Stimulated activated CD4-positive, alpha-beta T cell treated with anti-CD3 and anti-CD28 coated beads, Interleukin-4, amount 100 ng/mL, for 4 hours (primary cell): ENCODE measurements around the gene DNM3.
A peak's percentile ranks its signal among the peaks of the same experiment; 100 is the strongest.
"Not testable (repeated sequence)": the region's sequence is repeated elsewhere in the genome, so short reads cannot be mapped to it uniquely, and the experiment has no call there.

Experiments
- DNase-seq, 2 experiments: peaks; one replicate each; pipeline ENCODE4 v3.0.0-alpha.2; 2020

Gene DNM3

GRCh38 chr1:172405912-172406311 lies 564.6 kb downstream of the DNM3 start:
- DNase-seq = no peak

DNA sequence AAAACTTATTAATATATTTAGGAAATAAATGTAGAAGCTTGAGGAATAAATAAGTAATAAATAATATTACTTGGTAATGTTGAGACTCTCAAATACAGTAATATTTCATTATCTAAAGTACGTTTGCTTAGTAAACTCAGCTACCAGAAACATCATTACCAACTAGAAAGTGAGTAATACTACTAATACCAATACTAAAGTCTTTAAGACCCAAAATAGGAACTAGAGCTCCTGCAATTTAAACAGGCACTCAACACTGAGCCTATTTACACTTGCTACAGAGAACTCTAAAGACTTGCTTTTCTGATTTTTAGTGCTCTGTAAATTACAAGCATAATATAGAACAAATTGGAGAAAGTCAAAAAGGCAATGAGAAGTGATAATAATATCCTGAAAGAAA lies 565.7 kb downstream of the DNM3 start:
- no peak for DNase-seq

DNA sequence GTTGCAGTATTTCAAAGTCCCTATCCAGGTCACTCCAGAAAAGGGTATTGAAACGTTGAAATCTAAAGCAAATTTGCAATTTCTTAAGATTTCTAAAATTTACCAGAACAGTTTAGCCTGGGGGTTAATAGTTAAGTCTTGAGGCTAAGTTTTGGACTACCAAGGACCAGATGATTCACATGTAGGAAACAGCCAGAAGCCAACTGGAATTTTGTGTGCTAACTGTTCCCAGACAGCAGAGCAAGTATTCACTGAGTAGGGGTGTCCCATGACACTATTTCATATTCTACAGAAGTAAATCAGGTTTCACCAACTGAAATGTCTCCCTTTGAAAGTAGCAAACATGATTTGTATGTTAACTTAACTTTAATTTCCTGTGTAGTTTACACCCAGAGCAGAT lies 567.7 kb downstream of the DNM3 start:
- no peak for DNase-seq

DNA sequence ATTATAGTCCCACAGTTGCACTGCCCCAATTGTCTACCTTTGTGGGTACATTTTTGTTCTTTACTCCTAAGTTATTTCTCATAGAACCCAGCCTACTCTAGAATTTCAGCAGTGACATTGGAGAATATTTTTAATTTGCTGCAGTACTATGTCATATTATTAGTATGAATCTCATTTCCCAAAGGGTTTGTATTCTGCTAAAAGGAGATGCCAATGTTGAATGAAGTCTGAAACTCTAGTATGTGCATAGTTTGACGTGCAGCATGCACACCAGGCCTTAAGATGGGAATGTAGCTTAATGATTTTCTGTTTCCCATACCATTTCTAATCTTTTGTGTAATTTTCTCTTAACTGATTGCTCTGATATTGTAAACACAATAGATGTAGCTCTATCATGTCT lies 568.7 kb downstream of the DNM3 start:
- DNase-seq = no peak

DNA sequence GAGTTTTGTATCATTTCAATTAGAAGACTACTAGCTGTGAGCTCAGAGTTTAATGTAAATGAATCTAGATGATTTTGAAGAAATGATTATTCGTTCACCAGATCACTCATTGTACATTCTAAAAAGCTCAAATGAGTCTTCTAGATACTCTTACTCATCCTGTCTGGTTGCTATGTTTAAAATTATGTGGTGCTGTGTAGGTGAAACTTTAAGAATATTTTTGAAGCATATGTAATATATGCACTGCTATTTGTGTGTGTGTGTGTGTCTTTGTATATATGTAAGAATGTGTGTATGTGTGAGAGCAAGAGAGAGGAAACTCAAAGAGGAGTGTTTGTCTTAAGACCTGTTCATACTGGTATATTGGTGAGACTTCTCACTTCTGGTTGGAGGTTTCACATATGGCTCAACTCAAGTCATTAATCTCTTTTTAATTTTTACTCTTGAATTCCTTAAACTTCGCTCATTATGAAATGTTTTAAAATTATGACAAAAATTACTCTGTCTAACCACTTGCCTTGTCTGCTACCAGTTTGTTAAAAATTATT lies 570.6 kb downstream of the DNM3 start:
- DNase-seq = no peak

DNA sequence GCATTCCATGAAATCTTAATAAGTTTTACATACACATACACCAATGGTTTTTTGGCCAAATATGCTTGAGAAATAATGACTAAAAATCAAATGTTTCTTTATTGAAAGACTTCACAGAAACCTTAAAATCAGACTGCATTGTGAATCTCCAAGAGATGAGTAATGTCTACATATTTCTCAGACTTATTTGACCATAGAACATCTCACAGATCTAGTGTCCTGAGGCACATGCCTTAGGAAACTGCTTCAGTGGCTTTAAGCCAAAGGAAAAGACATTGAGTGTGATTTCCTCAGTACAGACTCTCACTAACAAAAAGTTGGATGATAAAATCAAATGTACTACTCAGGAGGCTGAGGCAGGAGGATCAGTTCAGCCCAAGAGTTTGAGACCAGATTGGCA lies 573.0 kb downstream of the DNM3 start:
- no peak for DNase-seq

DNA sequence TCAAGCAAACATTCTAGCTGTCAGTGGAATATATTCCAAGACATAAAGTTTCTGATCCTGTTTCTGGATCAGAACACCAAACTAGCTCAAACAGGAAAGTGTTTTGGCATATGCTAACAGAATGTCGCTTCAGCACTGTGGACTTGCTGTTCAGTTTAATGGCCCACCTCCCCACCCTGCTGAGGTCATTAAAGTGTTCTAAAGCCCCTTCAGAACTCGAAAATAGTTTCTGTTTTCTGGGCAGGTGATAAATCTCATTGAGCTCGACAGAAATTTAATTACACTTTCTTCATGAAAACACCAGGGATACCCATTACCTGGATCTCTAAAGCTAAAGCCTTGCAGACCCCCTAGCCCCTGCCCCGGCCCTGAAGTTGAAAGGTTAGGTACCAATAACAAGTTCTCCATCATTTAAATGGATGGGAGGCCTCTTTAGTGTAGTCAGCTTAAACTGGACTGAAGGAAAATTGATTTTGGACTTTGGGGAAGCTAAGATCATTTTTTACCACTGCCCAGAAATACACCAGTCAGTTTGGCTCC lies 575.3 kb downstream of the DNM3 start:
- DNase-seq = no peak

DNA sequence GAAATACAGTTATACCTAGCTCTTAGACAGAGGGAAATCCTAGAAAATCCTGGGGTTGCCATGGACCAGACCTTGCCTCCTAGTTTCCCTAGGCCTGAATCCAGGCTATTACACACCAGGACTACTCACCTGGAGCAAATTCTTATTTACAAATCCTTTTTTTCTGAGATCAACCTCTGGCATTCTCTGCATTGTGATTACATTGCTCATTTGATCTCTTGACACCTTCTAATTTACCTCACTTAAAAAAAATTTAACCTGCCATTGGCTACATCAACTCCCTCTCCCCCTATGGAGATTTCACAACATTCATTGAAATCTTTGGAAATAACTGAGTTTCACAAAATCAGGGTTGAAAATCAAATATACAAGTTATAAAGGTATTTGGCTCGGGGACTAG lies 576.3 kb downstream of the DNM3 start:
- no peak for DNase-seq

GRCh38 chr1:172420385-172420784 lies 579.1 kb downstream of the DNM3 start, which contains the start of gene C1orf105:
C1orf105 (plus strand) TSS chr1:172420685; CDS start chr1:172420886, 201 bp downstream.
- DNase-seq = no peak

GRCh38 chr1:172421974-172422604 lies 580.8 kb downstream of the DNM3 start:
- no peak for DNase-seq

- no peak for DNase-seq
These were observed 582.0 kb downstream of the DNM3 start for GRCh38 chr1:172423336-172423735.

DNA sequence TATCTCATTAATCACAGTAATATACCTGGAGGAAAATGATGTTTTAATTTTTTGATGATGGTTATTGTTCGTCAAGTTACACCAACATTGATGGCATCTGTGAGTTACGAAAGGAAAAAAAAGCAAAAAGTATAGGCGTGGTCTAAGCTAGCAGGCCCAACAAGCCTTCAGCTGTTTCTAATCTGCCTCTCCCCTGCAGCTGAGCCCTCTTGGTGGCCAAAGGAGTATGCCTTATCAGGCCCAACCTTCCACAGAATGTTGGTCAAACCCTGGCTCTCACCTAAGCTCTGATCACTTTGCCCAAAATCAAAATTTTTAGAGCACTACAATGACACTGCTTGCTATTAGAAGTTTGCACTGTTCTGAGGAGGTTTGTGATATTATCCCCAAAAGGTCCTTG lies 584.0 kb downstream of the DNM3 start:
- no peak for DNase-seq

DNA sequence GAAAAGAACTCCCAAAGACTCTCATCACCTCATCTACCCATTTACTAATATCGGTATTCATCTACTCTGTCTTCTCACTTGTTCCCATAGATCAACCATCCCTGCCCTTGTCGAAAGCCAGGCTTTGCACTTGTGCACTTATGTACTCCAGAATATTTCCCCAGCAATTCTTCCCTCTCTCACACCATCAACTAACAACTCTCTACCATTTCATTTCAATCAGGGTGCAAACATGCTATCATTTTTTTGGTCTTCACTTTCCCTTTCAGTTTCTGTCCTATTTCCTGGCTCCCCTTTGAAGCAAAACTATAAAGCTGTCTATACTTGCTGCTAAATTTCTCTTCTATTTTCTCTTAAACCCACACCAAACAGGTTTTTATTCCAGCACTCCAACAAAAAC lies 585.9 kb downstream of the DNM3 start:
- DNase-seq = no peak

DNA sequence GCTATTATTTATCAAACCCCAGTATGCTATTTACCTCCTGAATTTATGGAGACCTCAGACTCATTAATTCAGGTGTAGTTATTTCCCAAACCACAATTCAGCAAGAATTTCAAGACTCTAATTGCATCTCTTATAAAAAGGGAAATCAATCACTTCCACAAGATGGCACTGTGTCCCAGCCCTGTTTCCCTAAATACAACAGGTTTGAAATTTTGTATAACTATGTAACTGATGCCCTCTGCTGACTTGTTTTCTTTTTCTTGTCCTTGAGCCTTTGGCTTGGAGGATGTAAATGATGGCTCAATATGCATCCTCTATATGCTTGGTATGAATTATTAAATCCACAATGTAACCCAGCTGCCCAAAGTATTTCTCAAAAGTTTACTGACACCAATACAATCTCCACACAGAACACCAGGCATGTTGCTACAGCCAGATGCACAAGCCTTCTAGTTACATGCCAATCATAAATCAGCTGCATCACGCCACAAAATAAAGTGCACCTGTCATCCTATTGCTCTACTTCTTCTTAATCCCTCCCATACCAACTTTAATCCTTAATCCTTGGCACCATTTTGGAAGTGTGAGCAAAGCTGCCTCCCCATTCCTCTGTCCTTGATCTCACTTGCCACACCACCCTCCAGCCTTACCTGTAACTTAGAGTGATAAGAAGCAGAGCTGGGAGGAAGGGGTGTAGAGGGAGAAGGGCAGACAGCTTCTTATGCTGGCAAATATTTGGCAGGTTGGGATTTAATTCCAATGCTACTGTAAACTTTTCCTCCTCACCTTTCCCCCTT lies 588.2 kb downstream of the DNM3 start:
- DNase-seq = peak; percentile 14 to 21

- no peak for DNase-seq
These were observed 588.8 kb downstream of the DNM3 start for GRCh38 chr1:172430128-172430454.

DNA sequence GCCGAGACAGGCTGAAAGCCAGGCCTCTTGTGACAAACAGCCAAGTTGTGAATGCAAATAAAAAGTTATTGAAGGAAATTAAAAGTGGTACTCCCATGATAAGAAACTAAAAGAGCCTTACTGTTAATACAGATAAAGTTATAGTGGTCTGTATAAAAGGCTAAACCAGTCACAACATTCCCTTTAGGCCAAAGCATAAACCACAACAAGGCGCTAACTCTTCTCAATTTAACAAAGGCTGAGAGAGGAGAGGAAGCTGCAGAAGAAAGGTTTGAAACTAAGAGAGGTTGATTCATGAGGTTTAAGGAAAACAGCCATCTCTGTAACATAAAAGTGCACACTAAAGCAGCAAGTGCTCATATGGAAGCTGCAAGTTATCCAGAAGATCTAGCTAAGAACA lies 589.9 kb downstream of the DNM3 start:
- DNase-seq = no peak

DNA sequence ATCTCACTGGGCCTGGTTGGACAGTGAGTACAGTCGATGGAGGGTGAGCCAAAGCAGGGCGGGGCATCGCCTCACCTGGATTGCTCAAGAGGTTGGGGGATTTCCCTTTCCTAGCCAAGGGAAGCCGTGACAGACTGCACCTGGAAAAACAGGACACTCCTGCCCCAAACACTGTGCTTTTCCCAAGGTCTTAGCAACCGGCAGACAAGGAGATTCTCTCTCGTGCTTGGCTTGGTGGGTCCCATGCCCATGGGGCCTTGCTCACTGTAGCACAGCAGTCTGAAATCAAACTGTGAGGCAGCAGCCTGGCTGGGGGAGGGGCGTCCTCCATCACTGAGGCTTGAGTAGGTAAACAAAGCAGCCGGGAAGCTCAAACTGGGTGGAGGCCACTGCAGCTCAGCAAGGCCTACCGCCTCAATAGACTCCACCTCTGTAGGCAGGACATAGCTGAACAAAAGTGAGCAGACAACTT lies 590.5 kb downstream of the DNM3 start:
- no peak for DNase-seq

DNA sequence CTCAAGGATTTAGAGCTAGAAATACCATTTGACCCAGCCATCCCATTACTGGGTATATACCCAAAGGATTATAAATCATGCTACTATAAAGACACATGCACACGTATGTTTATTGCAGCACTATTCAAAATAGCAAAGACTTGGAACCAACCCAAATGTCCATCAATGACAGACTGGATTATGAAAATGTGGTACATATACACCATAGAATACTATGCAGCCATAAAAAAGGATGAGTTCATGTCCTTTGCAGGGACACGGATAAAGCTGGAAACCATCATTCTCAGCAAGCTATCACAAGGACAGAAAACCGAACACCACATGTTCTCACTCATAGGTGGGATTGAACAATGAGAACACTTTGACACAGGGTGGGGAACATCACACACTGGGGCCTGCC lies 595.9 kb downstream of the DNM3 start:
- DNase-seq = not testable (repeated sequence)

- no peak for DNase-seq
These were observed 601.1 kb downstream of the DNM3 start for GRCh38 chr1:172442404-172442803.

DNA sequence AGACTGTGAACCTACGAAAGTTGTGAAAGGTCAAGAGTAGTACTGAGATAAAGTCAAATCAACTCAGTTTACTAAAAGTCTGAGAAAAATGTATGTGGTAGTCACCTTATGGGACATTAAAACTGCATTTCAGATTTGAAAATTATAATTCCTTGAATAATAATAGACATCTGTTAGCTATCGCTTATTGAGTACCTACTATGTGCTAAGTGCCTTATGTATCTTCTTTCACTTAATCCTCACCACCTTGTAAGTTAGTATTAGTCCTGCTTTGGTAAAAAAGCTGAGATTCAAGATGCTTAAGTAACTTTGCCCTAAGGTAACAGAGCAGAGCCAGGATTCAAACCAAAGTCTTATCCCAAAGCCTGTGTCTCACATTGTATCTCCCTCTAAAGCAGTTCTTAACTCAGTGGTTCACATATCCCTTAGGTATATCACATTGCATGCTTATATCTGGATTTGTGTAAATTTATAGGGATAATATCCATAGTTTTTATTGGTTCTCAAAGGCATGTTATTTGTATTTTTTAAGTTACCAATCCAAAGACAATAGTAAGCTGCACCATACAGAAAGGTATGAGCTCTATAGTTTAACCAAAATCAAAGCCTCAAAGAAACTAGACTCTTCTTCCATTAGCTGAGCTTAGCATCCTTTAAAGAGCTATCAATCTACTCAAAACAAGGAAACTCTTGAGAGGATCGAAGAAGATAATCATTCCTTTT lies 601.7 kb downstream of the DNM3 start:
- no peak for DNase-seq

DNA sequence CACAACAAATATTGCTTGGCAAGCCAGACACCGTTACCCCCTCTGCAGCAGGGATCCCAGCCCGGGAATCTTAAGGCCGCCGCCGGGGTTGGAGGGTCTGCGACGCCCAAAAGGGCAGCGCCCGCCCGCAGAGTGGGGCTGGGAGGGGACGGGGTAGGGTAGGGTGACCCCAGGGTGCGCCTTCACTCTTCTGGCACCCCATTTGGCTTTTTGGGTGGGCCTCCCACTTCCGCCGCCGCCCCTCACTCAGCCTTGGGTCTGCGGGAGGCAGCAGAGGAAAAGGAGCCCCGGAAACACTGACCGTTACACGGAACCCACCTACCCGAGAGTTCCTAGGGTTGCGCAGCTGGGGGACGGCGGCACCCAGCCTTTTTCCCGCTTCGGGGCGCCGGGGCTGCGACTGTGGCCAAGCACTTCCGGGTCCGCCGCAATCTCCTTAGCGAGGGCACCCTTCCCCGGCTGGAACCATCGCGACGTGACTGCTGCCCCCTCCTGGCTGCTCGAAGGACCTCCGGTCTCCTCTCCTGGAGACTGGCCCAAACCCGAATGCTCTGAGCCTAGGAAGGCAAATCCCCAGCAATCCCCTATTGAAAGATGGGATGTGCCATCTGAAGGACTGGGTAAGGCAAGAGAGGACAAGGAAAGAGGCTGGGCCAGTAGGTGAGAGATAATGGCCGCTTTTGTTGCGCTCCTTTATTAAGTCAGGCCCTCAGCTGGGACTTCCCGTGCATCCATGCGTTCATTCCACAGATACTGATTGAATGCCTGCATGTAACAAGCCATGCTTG lies 602.6 kb downstream of the DNM3 start, which contains the start of gene PIGC:
Gene PIGC (minus strand): TSS at position 404 of the 788 bp plus-strand sequence. CDS start 1,447 bp downstream, outside the sequence.
- peak; percentile 87 to 91 for DNase-seq

DNA sequence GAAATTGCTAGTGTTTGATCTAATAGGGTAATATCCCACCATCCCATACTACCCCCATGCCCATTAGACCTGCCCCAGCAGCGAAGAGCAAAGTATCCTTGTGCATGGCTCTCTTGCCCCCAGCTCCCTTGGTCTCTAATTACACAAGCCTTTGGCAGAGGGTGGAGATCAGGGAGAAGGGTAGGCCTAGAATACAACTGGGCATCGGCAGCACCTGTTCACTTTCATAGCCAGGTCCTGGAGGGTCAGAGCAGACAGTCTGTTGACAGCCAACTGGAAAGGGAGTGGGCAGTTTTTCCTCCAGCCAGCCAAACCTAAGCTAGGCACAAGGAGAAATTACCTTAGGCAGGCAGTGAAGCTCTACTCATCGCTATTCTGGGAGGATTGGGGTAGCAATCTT lies 605.2 kb downstream of the DNM3 start:
- DNase-seq = no peak
